NT2/D1 (cell line): ENCODE measurements around the gene MAML3.

Source experiments
- SUZ12 ChIP-seq: IDR thresholded peaks from 2 replicates; pipeline ENCODE4 v1.6.1; 2011; ENCODE audit not compliant: insufficient read length, insufficient read depth; ENCODE audit errors: extremely low read depth
- YY1 ChIP-seq: IDR thresholded peaks from 2 replicates; pipeline ENCODE4 v1.6.1; 2011; ENCODE audit not compliant: insufficient read length, insufficient read depth
- ZNF274 ChIP-seq: IDR thresholded peaks from 2 replicates; pipeline ENCODE4 v1.6.1; 2011; ENCODE audit warnings: mild to moderate bottlenecking, low read depth, low read length

DNA sequence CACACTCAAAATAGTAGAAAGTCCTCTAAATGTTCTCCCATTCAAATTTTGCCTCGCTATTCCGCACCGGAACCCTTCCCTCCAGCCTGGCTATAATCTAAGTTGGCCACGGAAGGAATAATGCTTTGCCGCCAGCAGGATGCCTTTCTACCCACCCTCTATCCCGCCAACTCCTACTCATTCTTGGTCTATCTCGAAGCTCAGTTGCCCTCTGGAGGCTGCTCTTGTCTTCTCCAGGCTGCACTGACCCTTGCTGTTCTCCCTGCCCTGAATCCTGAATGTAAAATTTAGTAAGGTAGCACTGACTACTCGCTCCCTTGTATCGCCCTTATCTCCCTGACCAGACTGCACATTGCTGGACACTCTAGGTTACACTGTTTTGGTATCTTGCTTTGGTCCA is 275.9 kb downstream of the MAML3 start:
- TF ChIP-seq ZNF274: no peak
- TF ChIP-seq SUZ12: no peak
- TF ChIP-seq YY1: no peak
